GM12873 (cell line): Measurements from ENCODE around the gene CSNK1A1L.

Experiments
- CTCF ChIP-seq: IDR thresholded peaks from 2 replicates; pipeline ENCODE4 v1.5.1; 2012; ENCODE audit warnings: low read depth, mild to moderate bottlenecking, moderate library complexity, low read length, control low read depth; ENCODE audit not compliant: insufficient read depth; ENCODE audit errors: missing control alignments

The CSNK1A1L gene

GRCh38 chr13:37107456-37107855 is 2.0 kb upstream of the CSNK1A1L start:
- TF ChIP-seq CTCF = no peak

GRCh38 chr13:37106642-37107041 is 1.2 kb upstream of the CSNK1A1L start:
- no peak for TF ChIP-seq CTCF

GRCh38 chr13:37102896-37103295 is 2.6 kb downstream of the CSNK1A1L start:
- no peak for TF ChIP-seq CTCF

GRCh38 chr13:37101201-37101600 is 4.3 kb downstream of the CSNK1A1L start:
- no peak for TF ChIP-seq CTCF

GRCh38 chr13:37100731-37101130 is 4.7 kb downstream of the CSNK1A1L start:
- TF ChIP-seq CTCF = no peak

- no peak for TF ChIP-seq CTCF
Measured at GRCh38 chr13:37097076-37097475, 8.4 kb downstream of the CSNK1A1L start.

- TF ChIP-seq CTCF = no peak
Measured at GRCh38 chr13:37094840-37095239, 10.6 kb downstream of the CSNK1A1L start.
